ENCODE measurements around the gene TPM1. TPM values are rescaled to one million over a fixed set of nuclear protein-coding genes. Genes with fewer than 3 reads are reported as not detected.

Gene TPM1
- total RNA-seq, 1 experiment from 2014 or later, result 298 TPM

DNA sequence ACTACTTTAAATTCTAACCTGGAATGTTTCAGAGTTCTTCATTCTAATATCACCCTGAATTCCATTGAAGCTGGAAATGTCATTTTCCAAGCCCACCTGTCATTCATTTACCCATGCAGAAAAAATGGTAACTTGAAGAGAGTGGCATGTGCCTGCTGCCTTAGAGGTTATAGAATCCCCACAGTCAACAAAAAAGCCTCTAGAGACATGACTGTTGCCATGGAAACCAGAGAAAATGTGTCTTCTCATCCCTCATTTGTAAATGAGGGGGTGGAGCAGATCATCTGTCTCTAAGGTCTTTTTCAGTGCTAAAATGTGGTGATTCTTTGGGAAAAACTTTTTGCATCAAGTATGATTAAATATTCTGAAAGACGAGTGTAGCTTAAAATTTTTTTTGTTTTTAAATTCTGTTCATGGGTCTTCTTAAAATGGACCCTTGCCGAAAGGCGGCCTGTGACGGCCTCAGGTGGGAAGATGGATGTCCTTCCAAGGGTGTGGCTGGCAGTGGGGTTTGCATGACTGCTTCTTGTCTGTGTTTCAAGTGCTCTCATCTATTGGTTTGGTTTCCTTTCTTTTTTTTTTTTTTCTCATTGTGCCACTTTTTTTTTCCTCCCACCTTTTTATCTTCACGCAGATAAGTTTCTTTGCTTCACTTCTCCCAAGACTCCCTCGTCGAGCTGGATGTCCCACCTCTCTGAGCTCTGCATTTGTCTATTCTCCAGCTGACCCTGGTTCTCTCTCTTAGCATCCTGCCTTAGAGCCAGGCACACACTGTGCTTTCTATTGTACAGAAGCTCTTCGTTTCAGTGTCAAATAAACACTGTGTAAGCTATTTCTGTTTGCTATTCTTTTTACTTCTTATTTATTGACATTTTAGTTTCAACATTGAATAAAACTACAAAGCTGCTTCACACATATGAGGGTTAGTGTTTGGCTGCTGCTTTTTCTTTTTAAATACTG, 23.0 kb downstream of the TPM1 start:
- BruUV-seq (replicated peaks), result no TSS peak
- ATAC-seq (no peak), DNase-seq (ENCODE audit: low read depth, low spot score) (no peak)
- H3K4me1 ChIP-seq (ENCODE audit: control insufficient read depth, insufficient read depth, low read length), result no peaks in the 10 kb centered on the region
- ChIA-PET CTCF (no interaction called here), POLR2A (interaction anchor here (0.7 kb wide), 2 partner anchors 125 to 166 kb away, joined by 3 to 4 read pairs; no protein-coding TSS in a partner anchor)
- H3K27me3 ChIP-seq (ENCODE audit: control insufficient read depth, insufficient read depth, low read length), result no peaks in the 10 kb centered on the region
- H3K4me3 ChIP-seq (ENCODE audit: low read depth in 2 of 2, low read length in 2 of 2), result no peak overlapping the region
- no peak overlapping the region for H3K27ac ChIP-seq (ENCODE audit: low read length)
- intact Hi-C loops (cut with micrococcal nuclease; ENCODE audit: unreplicated experiment) (no loop called here), in situ Hi-C loops (cut with HindIII; ENCODE audit: low pct_unique_long_range_greater_than_20kb, low sequenced_read_pairs) (no loop called here)
- no peaks in the 10 kb centered on the region for H3K9me3 ChIP-seq (ENCODE audit: control insufficient read depth, insufficient read depth, low read depth, low read length)
- 0 out of 2 replicates have a peak, but pooled peaks have one; percentile 16 for TF ChIP-seq POLR2AphosphoS5 (IDR thresholded peaks at IDR 0.05; ENCODE audit: low read depth, low read length)
- TF ChIP-seq TCF7L2 (IDR thresholded peaks at IDR 0.05; ENCODE audit: low read depth, low read length), result no peak
- peaks cover 39% of the 10 kb centered on the region for H3K36me3 ChIP-seq (ENCODE audit: control insufficient read depth, insufficient read depth, low read length)

DNA sequence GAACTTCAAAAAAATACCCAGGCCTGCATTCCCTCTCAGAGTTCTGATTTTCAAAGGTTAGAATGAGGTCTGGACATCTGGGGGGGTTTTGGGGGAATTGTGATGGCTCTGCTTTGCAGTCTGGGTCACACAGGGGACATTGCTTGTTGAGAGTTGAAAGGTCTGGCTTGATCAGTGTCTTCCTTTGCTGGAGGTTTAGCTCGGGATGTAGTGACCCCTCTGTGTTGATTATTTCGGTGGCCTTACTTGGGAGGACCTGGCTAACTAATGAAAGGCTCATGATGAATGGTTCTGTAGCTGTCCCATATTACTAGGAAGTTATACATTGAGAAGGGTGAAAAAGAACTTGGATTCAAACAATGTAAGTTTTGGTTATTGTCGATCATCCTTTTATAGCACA, 23.7 kb downstream of the TPM1 start:
- TF ChIP-seq, protein P1, sequence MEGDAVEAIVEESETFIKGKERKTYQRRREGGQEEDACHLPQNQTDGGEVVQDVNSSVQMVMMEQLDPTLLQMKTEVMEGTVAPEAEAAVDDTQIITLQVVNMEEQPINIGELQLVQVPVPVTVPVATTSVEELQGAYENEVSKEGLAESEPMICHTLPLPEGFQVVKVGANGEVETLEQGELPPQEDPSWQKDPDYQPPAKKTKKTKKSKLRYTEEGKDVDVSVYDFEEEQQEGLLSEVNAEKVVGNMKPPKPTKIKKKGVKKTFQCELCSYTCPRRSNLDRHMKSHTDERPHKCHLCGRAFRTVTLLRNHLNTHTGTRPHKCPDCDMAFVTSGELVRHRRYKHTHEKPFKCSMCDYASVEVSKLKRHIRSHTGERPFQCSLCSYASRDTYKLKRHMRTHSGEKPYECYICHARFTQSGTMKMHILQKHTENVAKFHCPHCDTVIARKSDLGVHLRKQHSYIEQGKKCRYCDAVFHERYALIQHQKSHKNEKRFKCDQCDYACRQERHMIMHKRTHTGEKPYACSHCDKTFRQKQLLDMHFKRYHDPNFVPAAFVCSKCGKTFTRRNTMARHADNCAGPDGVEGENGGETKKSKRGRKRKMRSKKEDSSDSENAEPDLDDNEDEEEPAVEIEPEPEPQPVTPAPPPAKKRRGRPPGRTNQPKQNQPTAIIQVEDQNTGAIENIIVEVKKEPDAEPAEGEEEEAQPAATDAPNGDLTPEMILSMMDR (IDR thresholded peaks at IDR 0.05), result no peak
- TF ChIP-seq SIN3A (IDR thresholded peaks at IDR 0.05; ENCODE audit: borderline replicate concordance, insufficient read depth, low read depth, low read length) (no peak), TCF7L2 (IDR thresholded peaks at IDR 0.05; ENCODE audit: low read depth, low read length) (no peak), POLR2AphosphoS5 (IDR thresholded peaks at IDR 0.05; ENCODE audit: low read depth, low read length) (no peak)
- TF ChIP-seq, protein P2, sequence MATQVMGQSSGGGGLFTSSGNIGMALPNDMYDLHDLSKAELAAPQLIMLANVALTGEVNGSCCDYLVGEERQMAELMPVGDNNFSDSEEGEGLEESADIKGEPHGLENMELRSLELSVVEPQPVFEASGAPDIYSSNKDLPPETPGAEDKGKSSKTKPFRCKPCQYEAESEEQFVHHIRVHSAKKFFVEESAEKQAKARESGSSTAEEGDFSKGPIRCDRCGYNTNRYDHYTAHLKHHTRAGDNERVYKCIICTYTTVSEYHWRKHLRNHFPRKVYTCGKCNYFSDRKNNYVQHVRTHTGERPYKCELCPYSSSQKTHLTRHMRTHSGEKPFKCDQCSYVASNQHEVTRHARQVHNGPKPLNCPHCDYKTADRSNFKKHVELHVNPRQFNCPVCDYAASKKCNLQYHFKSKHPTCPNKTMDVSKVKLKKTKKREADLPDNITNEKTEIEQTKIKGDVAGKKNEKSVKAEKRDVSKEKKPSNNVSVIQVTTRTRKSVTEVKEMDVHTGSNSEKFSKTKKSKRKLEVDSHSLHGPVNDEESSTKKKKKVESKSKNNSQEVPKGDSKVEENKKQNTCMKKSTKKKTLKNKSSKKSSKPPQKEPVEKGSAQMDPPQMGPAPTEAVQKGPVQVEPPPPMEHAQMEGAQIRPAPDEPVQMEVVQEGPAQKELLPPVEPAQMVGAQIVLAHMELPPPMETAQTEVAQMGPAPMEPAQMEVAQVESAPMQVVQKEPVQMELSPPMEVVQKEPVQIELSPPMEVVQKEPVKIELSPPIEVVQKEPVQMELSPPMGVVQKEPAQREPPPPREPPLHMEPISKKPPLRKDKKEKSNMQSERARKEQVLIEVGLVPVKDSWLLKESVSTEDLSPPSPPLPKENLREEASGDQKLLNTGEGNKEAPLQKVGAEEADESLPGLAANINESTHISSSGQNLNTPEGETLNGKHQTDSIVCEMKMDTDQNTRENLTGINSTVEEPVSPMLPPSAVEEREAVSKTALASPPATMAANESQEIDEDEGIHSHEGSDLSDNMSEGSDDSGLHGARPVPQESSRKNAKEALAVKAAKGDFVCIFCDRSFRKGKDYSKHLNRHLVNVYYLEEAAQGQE (IDR thresholded peaks at IDR 0.05; ENCODE audit: insufficient read depth in 1 of 2, low read depth in 2 of 2, low read length in 1 of 2), result no peak
- H3K27ac ChIP-seq (ENCODE audit: low read length), result no peak overlapping the region
- ATAC-seq, result no peak
- ChIA-PET CTCF (no interaction called here), POLR2A (no interaction called here)
- in situ Hi-C loops (cut with HindIII; ENCODE audit: low pct_unique_long_range_greater_than_20kb, low sequenced_read_pairs), result no loop called here
- H3K4me1 ChIP-seq (ENCODE audit: control insufficient read depth, insufficient read depth, low read length), result no peaks in the 10 kb centered on the region
- peaks cover 35% of the 10 kb centered on the region for H3K36me3 ChIP-seq (ENCODE audit: control insufficient read depth, insufficient read depth, low read length)
- no peak for DNase-seq (ENCODE audit: low read depth, low spot score)
- BruUV-seq (replicated peaks), result no TSS peak
- intact Hi-C loops (cut with micrococcal nuclease; ENCODE audit: unreplicated experiment), result no loop called here
- H3K27me3 ChIP-seq (ENCODE audit: control insufficient read depth, insufficient read depth, low read length), result no peaks in the 10 kb centered on the region
- no peak overlapping the region for H3K4me3 ChIP-seq (ENCODE audit: low read depth in 2 of 2, low read length in 2 of 2)
- H3K9me3 ChIP-seq (ENCODE audit: control insufficient read depth, insufficient read depth, low read depth, low read length), result no peaks in the 10 kb centered on the region

DNA sequence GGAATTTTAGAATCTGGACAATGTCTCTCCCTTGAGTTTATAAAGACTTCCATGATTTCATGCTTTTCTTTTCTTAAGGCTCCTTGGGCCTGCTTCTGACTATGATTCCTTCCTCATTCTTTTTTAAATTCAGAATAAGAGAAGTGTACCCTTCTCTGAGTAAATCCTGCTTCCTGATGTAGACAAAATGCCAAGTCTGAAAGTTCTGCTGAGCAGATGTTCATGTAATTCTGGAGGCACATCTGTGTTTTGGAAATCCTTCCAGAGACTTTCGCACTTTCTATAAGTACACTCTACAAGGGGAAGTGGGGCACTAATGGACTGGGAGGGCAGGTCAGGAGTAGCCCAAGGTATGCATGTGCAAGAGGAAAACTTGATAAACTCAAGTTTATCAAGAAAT, 24.8 kb downstream of the TPM1 start:
- ChIA-PET CTCF (no interaction called here), POLR2A (no interaction called here)
- H3K36me3 ChIP-seq (ENCODE audit: control insufficient read depth, insufficient read depth, low read length), result peaks cover 28% of the 10 kb centered on the region
- H3K27ac ChIP-seq (ENCODE audit: low read length), result no peak overlapping the region
- no peak for TF ChIP-seq POLR2AphosphoS5 (IDR thresholded peaks at IDR 0.05; ENCODE audit: low read depth, low read length)
- no peak for TF ChIP-seq TCF7L2 (IDR thresholded peaks at IDR 0.05; ENCODE audit: low read depth, low read length)
- no peak for TF ChIP-seq SIN3A (IDR thresholded peaks at IDR 0.05; ENCODE audit: borderline replicate concordance, insufficient read depth, low read depth, low read length)
- TF ChIP-seq, protein P2 (IDR thresholded peaks at IDR 0.05; ENCODE audit: insufficient read depth in 1 of 2, low read depth in 2 of 2, low read length in 1 of 2), result no peak
- TF ChIP-seq, protein P1 (IDR thresholded peaks at IDR 0.05), result no peak
- H3K27me3 ChIP-seq (ENCODE audit: control insufficient read depth, insufficient read depth, low read length), result no peaks in the 10 kb centered on the region
- in situ Hi-C loops (cut with HindIII; ENCODE audit: low pct_unique_long_range_greater_than_20kb, low sequenced_read_pairs), result no loop called here
- DNase-seq (ENCODE audit: low read depth, low spot score) (no peak), ATAC-seq (no peak)
- no peaks in the 10 kb centered on the region for H3K4me1 ChIP-seq (ENCODE audit: control insufficient read depth, insufficient read depth, low read length)
- no peaks in the 10 kb centered on the region for H3K9me3 ChIP-seq (ENCODE audit: control insufficient read depth, insufficient read depth, low read depth, low read length)
- H3K4me3 ChIP-seq (ENCODE audit: low read depth in 2 of 2, low read length in 2 of 2), result no peak overlapping the region
- BruUV-seq (replicated peaks), result no TSS peak
- intact Hi-C loops (cut with micrococcal nuclease; ENCODE audit: unreplicated experiment), result no loop called here

All from Panc1 (cell line).